ENCODE data around the gene GTF2IRD1.
"Not testable (repeated sequence)": the region's sequence is repeated elsewhere in the genome, so short reads cannot be mapped to it uniquely, and the experiment has no call there.

Gene GTF2IRD1

DNA sequence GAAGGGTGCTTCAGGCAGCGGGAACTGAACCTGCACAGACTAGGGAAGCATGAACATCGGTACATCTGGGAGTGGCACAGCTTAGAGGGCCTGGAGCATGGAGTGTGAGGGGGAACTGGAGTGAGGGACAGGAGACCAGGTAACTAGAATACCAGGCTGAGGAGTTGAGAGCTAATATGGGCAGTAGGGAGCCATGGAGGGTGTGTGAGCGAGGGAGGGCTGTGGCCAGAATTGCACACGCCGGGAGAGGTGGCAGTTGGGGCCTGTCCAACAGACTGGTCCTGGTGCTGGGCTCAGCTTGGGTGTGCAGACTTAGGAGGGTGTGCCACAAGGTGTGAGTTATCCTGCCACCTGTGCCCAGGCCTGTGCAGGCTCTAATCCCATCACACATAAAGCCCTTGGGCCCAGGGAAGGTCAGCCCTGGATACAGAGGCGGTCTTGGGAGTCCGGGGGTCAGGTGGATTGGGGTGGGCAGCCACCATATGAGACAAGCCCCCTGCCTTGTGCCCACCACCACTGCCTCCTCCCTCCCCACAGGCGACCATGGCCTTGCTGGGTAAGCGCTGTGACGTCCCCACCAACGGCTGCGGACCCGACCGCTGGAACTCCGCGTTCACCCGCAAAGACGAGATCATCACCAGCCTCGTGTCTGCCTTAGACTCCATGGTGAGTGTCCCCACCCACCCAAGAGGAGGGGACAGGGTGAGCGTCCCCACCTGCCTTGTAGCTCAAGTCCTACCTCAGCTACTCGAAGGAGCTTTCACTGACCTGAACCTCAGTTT lies 54.0 kb downstream of the GTF2IRD1 start:
- TF ChIP-seq, protein P1, sequence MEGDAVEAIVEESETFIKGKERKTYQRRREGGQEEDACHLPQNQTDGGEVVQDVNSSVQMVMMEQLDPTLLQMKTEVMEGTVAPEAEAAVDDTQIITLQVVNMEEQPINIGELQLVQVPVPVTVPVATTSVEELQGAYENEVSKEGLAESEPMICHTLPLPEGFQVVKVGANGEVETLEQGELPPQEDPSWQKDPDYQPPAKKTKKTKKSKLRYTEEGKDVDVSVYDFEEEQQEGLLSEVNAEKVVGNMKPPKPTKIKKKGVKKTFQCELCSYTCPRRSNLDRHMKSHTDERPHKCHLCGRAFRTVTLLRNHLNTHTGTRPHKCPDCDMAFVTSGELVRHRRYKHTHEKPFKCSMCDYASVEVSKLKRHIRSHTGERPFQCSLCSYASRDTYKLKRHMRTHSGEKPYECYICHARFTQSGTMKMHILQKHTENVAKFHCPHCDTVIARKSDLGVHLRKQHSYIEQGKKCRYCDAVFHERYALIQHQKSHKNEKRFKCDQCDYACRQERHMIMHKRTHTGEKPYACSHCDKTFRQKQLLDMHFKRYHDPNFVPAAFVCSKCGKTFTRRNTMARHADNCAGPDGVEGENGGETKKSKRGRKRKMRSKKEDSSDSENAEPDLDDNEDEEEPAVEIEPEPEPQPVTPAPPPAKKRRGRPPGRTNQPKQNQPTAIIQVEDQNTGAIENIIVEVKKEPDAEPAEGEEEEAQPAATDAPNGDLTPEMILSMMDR (conservative IDR thresholded peaks at IDR 0.05; ENCODE audit: low read depth) = no peak
- ChIA-PET POLR2A (ENCODE audit: low non-redundant PET) (no interaction called here), CTCF (interaction anchor here (0.5 kb wide), 1 partner anchor 18 kb away, joined by 6 read pairs; no protein-coding TSS in a partner anchor)
- peak overlapping the region; percentile 48 for H3K27ac ChIP-seq
- DNase-seq (ENCODE audit: low spot score) = no peak

DNA sequence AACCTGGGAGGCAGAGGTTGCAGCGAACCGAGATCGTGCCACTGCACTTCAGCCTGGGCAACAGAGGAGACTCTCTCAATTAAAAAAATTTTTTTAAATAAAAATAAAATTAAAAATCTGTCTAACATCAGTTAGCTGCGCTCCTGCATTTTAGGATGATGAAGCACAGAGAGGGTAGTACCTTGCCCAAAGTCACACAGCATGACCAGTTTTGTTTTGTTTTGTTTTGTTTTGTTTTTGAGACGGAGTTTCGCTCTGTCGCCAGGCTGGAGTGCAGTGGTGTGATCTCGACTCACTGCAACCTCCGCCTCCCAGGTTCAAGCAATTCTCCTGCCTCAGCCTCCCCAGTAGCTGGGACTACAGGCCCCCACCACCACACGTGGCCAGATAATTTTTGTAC lies 55.7 kb downstream of the GTF2IRD1 start:
- DNase-seq (ENCODE audit: low spot score); CTCF ChIA-PET; POLR2A ChIA-PET (ENCODE audit: low non-redundant PET): not testable (repeated sequence)
- H3K27ac ChIP-seq = peak overlapping the region; percentile 28

DNA sequence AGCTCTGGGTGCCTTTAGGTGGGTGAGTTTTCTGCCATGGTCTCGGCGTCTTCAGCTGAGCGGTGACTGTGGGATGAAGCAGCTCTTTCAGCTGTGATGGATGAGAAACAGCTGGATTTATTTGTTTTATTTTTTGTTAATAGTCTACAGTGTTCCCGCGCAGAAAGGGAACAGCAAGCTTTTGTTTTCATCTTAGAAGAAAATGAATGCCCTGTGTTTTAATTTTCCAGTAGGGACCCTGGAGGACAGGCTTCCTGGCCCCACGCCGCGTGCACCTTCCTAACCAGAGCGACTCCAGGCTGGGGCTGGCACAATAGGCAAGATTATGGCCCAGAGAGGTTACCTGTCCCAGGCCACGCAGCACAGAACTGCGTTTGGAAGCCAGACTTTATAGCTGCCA lies 57.6 kb downstream of the GTF2IRD1 start:
- TF ChIP-seq, protein P1 (conservative IDR thresholded peaks at IDR 0.05; ENCODE audit: low read depth) = no peak
- peak overlapping the region; percentile 28 for H3K27ac ChIP-seq
- CTCF ChIA-PET = no interaction called here
- POLR2A ChIA-PET (ENCODE audit: low non-redundant PET) = no interaction called here
- no peak for DNase-seq (ENCODE audit: low spot score)

DNA sequence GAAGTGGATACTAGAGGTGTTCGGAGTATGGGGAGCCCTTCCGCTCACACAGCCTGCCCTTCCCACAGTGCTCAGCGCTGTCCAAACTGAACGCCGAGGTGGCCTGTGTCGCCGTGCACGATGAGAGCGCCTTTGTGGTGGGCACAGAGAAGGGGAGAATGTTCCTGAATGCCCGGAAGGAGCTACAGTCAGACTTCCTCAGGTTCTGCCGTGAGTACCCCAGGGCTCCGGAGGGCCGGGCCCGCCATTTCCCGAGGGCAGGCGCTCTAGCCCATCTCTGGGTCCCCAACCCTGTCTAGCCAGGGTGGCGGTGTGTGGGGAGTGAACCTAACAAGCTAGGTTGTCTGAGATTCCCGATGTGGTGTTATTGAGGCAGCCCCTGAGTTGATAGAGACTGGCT lies 59.1 kb downstream of the GTF2IRD1 start:
- POLR2A ChIA-PET (ENCODE audit: low non-redundant PET) = no interaction called here
- CTCF ChIA-PET = interaction anchor here (0.8 kb wide), 1 partner anchor 34 kb away, joined by 3 read pairs; no protein-coding TSS in a partner anchor
- peak overlapping the region; percentile 28 for H3K27ac ChIP-seq
- DNase-seq (ENCODE audit: low spot score) = no peak
- TF ChIP-seq, protein P1 (conservative IDR thresholded peaks at IDR 0.05; ENCODE audit: low read depth) = no peak

DNA sequence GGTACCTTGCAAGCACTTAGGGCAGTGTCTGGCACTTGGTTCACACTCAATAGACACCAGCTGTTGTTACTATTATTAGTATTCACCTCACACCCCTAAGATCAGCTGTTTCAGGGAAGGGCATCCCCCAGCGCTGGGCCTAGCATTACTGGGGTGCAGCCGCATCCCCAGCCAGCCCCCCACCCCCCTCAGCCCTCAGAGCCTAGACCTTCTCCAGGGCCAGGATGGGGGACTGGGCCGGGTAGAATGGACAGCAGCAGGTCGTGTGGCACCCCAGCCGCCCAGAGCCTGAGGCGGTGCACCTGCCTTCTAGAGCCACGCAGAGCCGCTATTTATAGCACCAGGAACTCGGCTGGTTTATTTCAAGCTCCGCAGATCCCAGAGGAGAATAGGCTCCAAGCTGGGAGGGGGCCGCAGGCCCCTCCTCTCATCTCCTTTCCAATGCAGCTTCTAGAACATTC lies 60.5 kb downstream of the GTF2IRD1 start:
- TF ChIP-seq, protein P1 (conservative IDR thresholded peaks at IDR 0.05; ENCODE audit: low read depth) = no peak
- H3K27ac ChIP-seq = peak overlapping the region; percentile 28
- DNase-seq (ENCODE audit: low spot score) = no peak
- POLR2A ChIA-PET (ENCODE audit: low non-redundant PET) = no interaction called here
- CTCF ChIA-PET = interaction anchor here (0.7 kb wide), 1 partner anchor 97 kb away, joined by 3 read pairs; no protein-coding TSS in a partner anchor

- TF ChIP-seq, protein P1 (conservative IDR thresholded peaks at IDR 0.05; ENCODE audit: low read depth) = no peak
- ChIA-PET POLR2A (ENCODE audit: low non-redundant PET) (no interaction called here), CTCF (no interaction called here)
- DNase-seq (ENCODE audit: low spot score) = no peak
- H3K27ac ChIP-seq = peak overlapping the region; percentile 1; the same call in 1 of the 2 replicates
Measured at GRCh38 chr7:74515276-74515675, 61.6 kb downstream of the GTF2IRD1 start.

- POLR2A ChIA-PET (ENCODE audit: low non-redundant PET) = no interaction called here
- no peak for DNase-seq (ENCODE audit: low spot score)
- H3K27ac ChIP-seq = peak overlapping the region; percentile 1; the same call in 1 of the 2 replicates
- CTCF ChIA-PET = no interaction called here
- TF ChIP-seq, protein P1 (conservative IDR thresholded peaks at IDR 0.05; ENCODE audit: low read depth) = no peak
Measured at GRCh38 chr7:74516214-74516613, 62.5 kb downstream of the GTF2IRD1 start.

All from RWPE1 (cell line).